IMR-90 (cell line): ENCODE results near the gene STK33. TPM values are rescaled to one million over a fixed set of nuclear protein-coding genes. Genes with fewer than 3 reads are reported as not detected.

ENCODE experiments used
- ATAC-seq: fragments of 200-7000 bp; cut with Tn5 transposase; 2 replicates; pipeline ENCODE4 v1.9.1; 2020; ENCODE audit warnings: low read depth, mild to moderate bottlenecking, moderate library complexity
- BruUV-seq: library from RNA; stranded (reverse); fragments of 400-500 nt; replicated peaks from 2 replicates; lab custom pipeline; 2021; lab: Mats Ljungman, UMichigan
- CTCF ChIA-PET: fragments of 300-600 bp; formaldehyde crosslinking; extraction: SDS; loops from one replicate; lab custom pipeline; 2021; ENCODE audit warnings: antibody characterized with exemption; lab: Yijun Ruan, JAX
- POLR2A ChIA-PET: fragments of 300-600 bp; sonication (Branson Sonifier 250); formaldehyde crosslinking; loops from one replicate; lab custom pipeline; 2022; ENCODE audit warnings: antibody characterized with exemption; ENCODE audit not compliant: unreplicated experiment; lab: Charles Lee
- DNase-seq: peaks from one replicate; pipeline ENCODE4 v3.0.0; 2013
- H2AFZ ChIP-seq: replicated peaks from 2 replicates; pipeline ENCODE3; 2013; ENCODE audit warnings: low read length, mild to moderate bottlenecking; ENCODE audit not compliant: poor library complexity
- H2AK5ac ChIP-seq: 2 replicates; pipeline ENCODE4 v1.6.1; 2013; ENCODE audit warnings: low read depth, low read length, inconsistent platforms
- H2AK9ac ChIP-seq: replicated peaks from 2 replicates; pipeline ENCODE3; 2013; ENCODE audit warnings: mild to moderate bottlenecking, low read depth, low read length, moderate library complexity; ENCODE audit not compliant: poor library complexity
- H2BK120ac ChIP-seq: 2 replicates; pipeline ENCODE4 v1.6.1; 2013; ENCODE audit warnings: low read depth, low read length, inconsistent platforms
- H2BK15ac ChIP-seq: 3 replicates; pipeline ENCODE4 v1.6.1; 2013; ENCODE audit warnings: low read depth, low read length, inconsistent platforms
- H2BK20ac ChIP-seq: 2 replicates; pipeline ENCODE4 v1.6.1; 2013; ENCODE audit warnings: low read depth, mild to moderate bottlenecking, inconsistent platforms, low read length, moderate library complexity
- H2BK5ac ChIP-seq: 2 replicates; pipeline ENCODE4 v1.6.1; 2013; ENCODE audit warnings: mild to moderate bottlenecking, low read depth, low read length, inconsistent platforms; ENCODE audit not compliant: poor library complexity, severe bottlenecking
- H3K14ac ChIP-seq: replicated peaks from 2 replicates; pipeline ENCODE4 v1.6.1; 2013; ENCODE audit warnings: low read depth, low read length, inconsistent platforms
- H3K18ac ChIP-seq: 2 replicates; pipeline ENCODE4 v1.6.1; 2013; ENCODE audit warnings: low read depth, low read length, control low read depth
- H3K23ac ChIP-seq: 2 replicates; pipeline ENCODE4 v1.6.1; 2013; ENCODE audit warnings: low read depth, low read length, inconsistent platforms
- H3K27ac ChIP-seq: 2 replicates; pipeline ENCODE4 v1.5.1; 2013; ENCODE audit warnings: mild to moderate bottlenecking, control low read depth, low read length; ENCODE audit not compliant: insufficient read depth
- H3K27me3 ChIP-seq: 2 replicates; pipeline ENCODE4 v1.6.1; 2013; ENCODE audit warnings: low read length; ENCODE audit not compliant: control insufficient read depth, insufficient read depth
- H3K36me3 ChIP-seq: 2 replicates; pipeline ENCODE4 v1.6.1; 2013; ENCODE audit warnings: low read length, mixed read lengths; ENCODE audit not compliant: control insufficient read depth, insufficient read depth
- H3K4ac ChIP-seq: 2 replicates; pipeline ENCODE4 v1.6.1; 2013; ENCODE audit warnings: low read depth, low read length, inconsistent platforms
- H3K4me1 ChIP-seq: 2 replicates; pipeline ENCODE4 v1.6.1; 2013; ENCODE audit warnings: low read length, mixed read lengths; ENCODE audit not compliant: control insufficient read depth, insufficient read depth
- H3K4me2 ChIP-seq: 2 replicates; pipeline ENCODE4 v1.6.1; 2013; ENCODE audit warnings: low read depth, mild to moderate bottlenecking, control low read depth, low read length, moderate library complexity
- H3K4me3 ChIP-seq: 2 replicates; pipeline ENCODE4 v1.5.1; 2013; ENCODE audit warnings: low read depth, mild to moderate bottlenecking, control low read depth, low read length, moderate library complexity; ENCODE audit not compliant: insufficient read depth
- H3K56ac ChIP-seq: 2 replicates; pipeline ENCODE4 v1.6.1; 2013; ENCODE audit warnings: low read length, inconsistent platforms; ENCODE audit not compliant: insufficient read depth; ENCODE audit errors: extremely low read depth
- H3K79me1 ChIP-seq, 2 experiments: 2 replicates each; pipeline ENCODE4 v1.6.1; 2013; ENCODE audit warnings: low read length in 2 of 2, inconsistent platforms in 1 of 2, low read depth in 1 of 2
- H3K9ac ChIP-seq: 2 replicates; pipeline ENCODE4 v1.6.1; 2013; ENCODE audit warnings: low read depth, low read length, control low read depth
- H3K9me1 ChIP-seq: 2 replicates; pipeline ENCODE4 v1.6.1; 2013; ENCODE audit warnings: low read length, inconsistent platforms; ENCODE audit not compliant: insufficient read depth
- H3K9me3 ChIP-seq: 2 replicates; pipeline ENCODE4 v1.6.1; 2013; ENCODE audit warnings: low read length; ENCODE audit not compliant: control insufficient read depth, insufficient read depth
- H4K20me1 ChIP-seq: 2 replicates; pipeline ENCODE4 v1.6.1; 2013; ENCODE audit warnings: low read length, inconsistent platforms; ENCODE audit not compliant: insufficient read depth
- H4K5ac ChIP-seq: 2 replicates; pipeline ENCODE4 v1.6.1; 2013; ENCODE audit warnings: mild to moderate bottlenecking, low read depth, low read length, control low read depth
- H4K8ac ChIP-seq, 2 experiments: 2 replicates each; pipeline ENCODE4 v1.6.1; 2013; ENCODE audit warnings: low read depth in 2 of 2, low read length in 2 of 2, control low read depth in 1 of 2, inconsistent platforms in 1 of 2
- H4K91ac ChIP-seq: 2 replicates; pipeline ENCODE4 v1.6.1; 2013; ENCODE audit warnings: low read depth, low read length, inconsistent platforms; ENCODE audit not compliant: insufficient read depth
- BHLHE40 ChIP-seq: fragments of 150-350 bp; IDR thresholded peaks from 2 replicates; pipeline ENCODE4 v1.6.1; 2016; ENCODE audit warnings: mild to moderate bottlenecking, low read depth, low read length
- CEBPB ChIP-seq: IDR thresholded peaks from 2 replicates; pipeline ENCODE4 v1.6.1; 2012; ENCODE audit warnings: low read depth, low read length, improper control_type of control experiment
- CHD1 ChIP-seq: IDR thresholded peaks from 2 replicates; pipeline ENCODE4 v1.6.1; 2012; ENCODE audit warnings: low read depth, low read length, improper control_type of control experiment
- FOS ChIP-seq: fragments of 150-350 bp; IDR thresholded peaks from 2 replicates; pipeline ENCODE4 v1.6.1; 2016; ENCODE audit warnings: low read depth, low read length
- MAFK ChIP-seq: IDR thresholded peaks from 2 replicates; pipeline ENCODE4 v1.6.1; 2012; ENCODE audit warnings: low read depth, low read length, improper control_type of control experiment
- MAZ ChIP-seq: IDR thresholded peaks from 2 replicates; pipeline ENCODE4 v1.6.1; 2012; ENCODE audit warnings: low read depth, mild to moderate bottlenecking, low read length, improper control_type of control experiment, moderate library complexity, borderline replicate concordance
- MXI1 ChIP-seq: IDR thresholded peaks from 2 replicates; pipeline ENCODE4 v1.6.1; 2012; ENCODE audit warnings: low read depth, mild to moderate bottlenecking, low read length, moderate library complexity, borderline replicate concordance
- NFE2L2 ChIP-seq: fragments of 150-350 bp; IDR thresholded peaks from 2 replicates; pipeline ENCODE4 v1.6.1; 2016; ENCODE audit warnings: low read depth, mild to moderate bottlenecking, low read length
- POLR2A ChIP-seq: IDR thresholded peaks from 2 replicates; pipeline ENCODE4 v1.6.1; 2012; ENCODE audit warnings: mild to moderate bottlenecking, low read depth, low read length
- RAD21 ChIP-seq: IDR thresholded peaks from 2 replicates; pipeline ENCODE4 v1.6.1; 2012; ENCODE audit warnings: low read length, improper control_type of control experiment
- RCOR1 ChIP-seq: IDR thresholded peaks from 2 replicates; pipeline ENCODE4 v1.6.1; 2012; ENCODE audit warnings: mild to moderate bottlenecking, low read length, improper control_type of control experiment; ENCODE audit not compliant: insufficient replicate concordance
- RFX5 ChIP-seq: IDR thresholded peaks from 2 replicates; pipeline ENCODE4 v1.8.0; 2012; ENCODE audit warnings: low read depth, mild to moderate bottlenecking, low read length, moderate library complexity
- SMC3 ChIP-seq: fragments of 150-350 bp; IDR thresholded peaks from 2 replicates; pipeline ENCODE4 v1.6.1; 2016; ENCODE audit warnings: low read depth, mild to moderate bottlenecking, antibody characterized with exemption, low read length, moderate library complexity
- WGBS, 2 experiments: methylation state at CpG; one replicate each; pipeline versions ENCODE4 v1.1.5 to v1.1.7; 2013; ENCODE audit warnings: missing lambda C conversion rate in 2 of 2; ENCODE audit not compliant: insufficient read length in 1 of 2; ENCODE audit errors: extremely low coverage in 2 of 2; 5-methylcytosine and 5-hydroxymethylcytosine counted together
- dilution Hi-C: fragments of 300-500 bp; cut with HindIII; formaldehyde crosslinking; loops from one replicate; pipeline ENCODE4 v1.14.3; 2018; ENCODE audit warnings: low sequenced_read_pairs; ENCODE audit not compliant: unreplicated experiment
- in situ Hi-C: fragments of 300-500 bp; cut with MboI; formaldehyde crosslinking; loops from 3 replicates; pipeline ENCODE4 v1.14.3; 2019; ENCODE audit warnings: low sequenced_read_pairs, inconsistent platforms, mixed read lengths
- intact Hi-C: fragments of 100-400 bp; cut with micrococcal nuclease; formaldehyde crosslinking; loops from 2 replicates; pipeline ENCODE4 v1.10.0; 2022
- polyA plus RNA-seq, 3 experiments: library from polyadenylated mRNA; depleted of rRNA; stranded (reverse); fragments of >200 nt; gene quantifications; 2 replicates each; pipeline ENCODE4 v1.2.3, GENCODE V29; 2012; ENCODE audit warnings: low replicate concordance in 1 of 3
- total RNA-seq: library from RNA; depleted of rRNA; stranded (reverse); fragments of >200 nt; gene quantifications from 2 replicates; pipeline ENCODE4 v1.2.3, GENCODE V29; 2012
- TF ChIP-seq, protein P1 (sequence below): fragments of 150-350 bp; IDR thresholded peaks from 2 replicates; pipeline ENCODE4 v1.6.1; 2016; ENCODE audit warnings: low read depth, mild to moderate bottlenecking, low read length, moderate library complexity, borderline replicate concordance
- TF ChIP-seq, protein P2 (sequence below): conservative IDR thresholded peaks from 2 replicates; pipeline ENCODE4 v1.5.1; 2012; ENCODE audit warnings: mild to moderate bottlenecking, low read depth, low read length, improper control_type of control experiment
- TF ChIP-seq, protein P3 (sequence below): fragments of 150-350 bp; IDR thresholded peaks from 2 replicates; pipeline ENCODE4 v1.6.1; 2017; ENCODE audit warnings: mild to moderate bottlenecking, antibody characterized with exemption, low read length, low read depth

STK33 gene
- total and polyA plus RNA-seq, 2 of the 4 experiments (the other 2 are of a cell fraction): 2.3 to 2.6 TPM

DNA sequence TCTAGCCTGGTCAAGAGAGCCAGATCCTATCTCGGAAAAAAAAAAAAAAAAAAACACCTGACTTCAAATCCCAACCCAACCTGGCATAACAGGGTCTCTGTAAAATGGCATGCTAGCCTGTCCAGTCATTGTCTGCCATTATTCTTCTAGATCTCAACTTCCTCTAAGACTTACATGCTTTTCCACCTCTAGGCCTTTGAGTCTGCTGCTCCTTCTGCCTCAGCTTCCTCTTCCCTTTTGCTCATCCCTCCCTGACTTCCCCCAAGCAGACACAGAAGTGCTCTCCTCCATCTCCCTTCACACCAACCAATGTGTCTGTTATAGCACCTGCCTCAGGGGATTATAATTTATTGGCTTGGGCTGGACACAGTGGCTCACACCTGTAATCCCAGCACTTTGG is 7.8 kb downstream of the STK33 start:
- Histone ChIP-seq H3K4me1 (peaks cover 2% of the 10 kb centered on the region; the same call in 1 of the 2 replicates), H3K36me3 (no peaks in the 10 kb centered on the region), H3K14ac (no peak overlapping the region), H3K4me3 (no peak overlapping the region), H2BK15ac (no peak overlapping the region), H3K9me1 (no peaks in the 10 kb centered on the region), H3K79me1 (no peaks in the 10 kb centered on the region; a peak in 1 of 4 replicates), H4K8ac (no peak overlapping the region), H3K4me2 (no peak overlapping the region), H2AK9ac (no peak overlapping the region), H3K56ac (no peak overlapping the region), H4K20me1 (no peaks in the 10 kb centered on the region), H4K91ac (no peak overlapping the region), H2BK120ac (no peak overlapping the region), H2BK5ac (no peak overlapping the region), H4K5ac (no peak overlapping the region), H3K27me3 (no peaks in the 10 kb centered on the region), H2AFZ (no peak overlapping the region), H2AK5ac (no peak overlapping the region), H2BK20ac (no peak overlapping the region), H3K9me3 (no peaks in the 10 kb centered on the region; the same call in 1 of the 2 replicates), H3K23ac (no peak overlapping the region), H3K4ac (no peak overlapping the region), H3K27ac (no peak overlapping the region), H3K18ac (no peak overlapping the region), H3K9ac (no peak overlapping the region)
- ChIA-PET CTCF (no interaction called here), POLR2A (no interaction called here)
- no peak for ATAC-seq
- in situ Hi-C loops: no loop called here
- intact Hi-C loops: no loop called here
- TF ChIP-seq CEBPB (no peak), CHD1 (no peak), MXI1 (no peak), NFE2L2 (no peak), FOS (no peak), MAFK (no peak), BHLHE40 (no peak), RCOR1 (no peak), MAZ (no peak), RFX5 (no peak), POLR2A (no peak), SMC3 (no peak), RAD21 (no peak)
- TF ChIP-seq, protein P1, sequence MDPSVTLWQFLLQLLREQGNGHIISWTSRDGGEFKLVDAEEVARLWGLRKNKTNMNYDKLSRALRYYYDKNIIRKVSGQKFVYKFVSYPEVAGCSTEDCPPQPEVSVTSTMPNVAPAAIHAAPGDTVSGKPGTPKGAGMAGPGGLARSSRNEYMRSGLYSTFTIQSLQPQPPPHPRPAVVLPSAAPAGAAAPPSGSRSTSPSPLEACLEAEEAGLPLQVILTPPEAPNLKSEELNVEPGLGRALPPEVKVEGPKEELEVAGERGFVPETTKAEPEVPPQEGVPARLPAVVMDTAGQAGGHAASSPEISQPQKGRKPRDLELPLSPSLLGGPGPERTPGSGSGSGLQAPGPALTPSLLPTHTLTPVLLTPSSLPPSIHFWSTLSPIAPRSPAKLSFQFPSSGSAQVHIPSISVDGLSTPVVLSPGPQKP: no peak
- TF ChIP-seq, protein P2, sequence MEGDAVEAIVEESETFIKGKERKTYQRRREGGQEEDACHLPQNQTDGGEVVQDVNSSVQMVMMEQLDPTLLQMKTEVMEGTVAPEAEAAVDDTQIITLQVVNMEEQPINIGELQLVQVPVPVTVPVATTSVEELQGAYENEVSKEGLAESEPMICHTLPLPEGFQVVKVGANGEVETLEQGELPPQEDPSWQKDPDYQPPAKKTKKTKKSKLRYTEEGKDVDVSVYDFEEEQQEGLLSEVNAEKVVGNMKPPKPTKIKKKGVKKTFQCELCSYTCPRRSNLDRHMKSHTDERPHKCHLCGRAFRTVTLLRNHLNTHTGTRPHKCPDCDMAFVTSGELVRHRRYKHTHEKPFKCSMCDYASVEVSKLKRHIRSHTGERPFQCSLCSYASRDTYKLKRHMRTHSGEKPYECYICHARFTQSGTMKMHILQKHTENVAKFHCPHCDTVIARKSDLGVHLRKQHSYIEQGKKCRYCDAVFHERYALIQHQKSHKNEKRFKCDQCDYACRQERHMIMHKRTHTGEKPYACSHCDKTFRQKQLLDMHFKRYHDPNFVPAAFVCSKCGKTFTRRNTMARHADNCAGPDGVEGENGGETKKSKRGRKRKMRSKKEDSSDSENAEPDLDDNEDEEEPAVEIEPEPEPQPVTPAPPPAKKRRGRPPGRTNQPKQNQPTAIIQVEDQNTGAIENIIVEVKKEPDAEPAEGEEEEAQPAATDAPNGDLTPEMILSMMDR: no peak
- TF ChIP-seq, protein P3, sequence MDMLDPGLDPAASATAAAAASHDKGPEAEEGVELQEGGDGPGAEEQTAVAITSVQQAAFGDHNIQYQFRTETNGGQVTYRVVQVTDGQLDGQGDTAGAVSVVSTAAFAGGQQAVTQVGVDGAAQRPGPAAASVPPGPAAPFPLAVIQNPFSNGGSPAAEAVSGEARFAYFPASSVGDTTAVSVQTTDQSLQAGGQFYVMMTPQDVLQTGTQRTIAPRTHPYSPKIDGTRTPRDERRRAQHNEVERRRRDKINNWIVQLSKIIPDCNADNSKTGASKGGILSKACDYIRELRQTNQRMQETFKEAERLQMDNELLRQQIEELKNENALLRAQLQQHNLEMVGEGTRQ: no peak
- dilution Hi-C loops: no loop called here
- DNase-seq: no peak
- no CpG with 5 or more reads among the region's 1 CpG for WGBS, 2 experiments
- BruUV-seq: no TSS peak
